K562 (cell line): ENCODE results near the gene KLHL28. TPM values are rescaled to one million over a fixed set of nuclear protein-coding genes. Genes with fewer than 3 reads are reported as not detected.

Source experiments
- ATAC-seq: fragments of 200-7000 bp; cut with Tn5 transposase; 3 replicates; pipeline ENCODE4 v1.9.1; 2020; ENCODE audit warnings: moderate library complexity
- BruUV-seq: library from RNA; stranded (reverse); fragments of 400-500 nt; replicated peaks from 2 replicates; lab custom pipeline; 2021; lab: Mats Ljungman, UMichigan
- CTCF ChIA-PET: fragments of 300-600 bp; formaldehyde crosslinking; extraction: SDS; loops from one replicate; lab custom pipeline; 2021; ENCODE audit warnings: low intra/inter-chr PET ratio; lab: Yijun Ruan, JAX
- POLR2A ChIA-PET: fragments of 300-600, 350-650 bp; sonication (Branson Sonifier 250); formaldehyde crosslinking; extraction: SDS; loops from one replicate; lab custom pipeline; 2021; ENCODE audit warnings: antibody characterized with exemption, inconsistent platforms; lab: Yijun Ruan, JAX
- DNase-seq, 4 experiments: peaks; one replicate each; pipeline versions ENCODE4 v3.0.0 to v3.0.0-alpha.2; 2011 to 2018; ENCODE audit warnings: low spot score in 3 of 4, mixed read lengths in 3 of 4; ENCODE audit errors: extremely low read depth in 1 of 4
- FAIRE-seq: peaks from 2 replicates; lab custom pipeline; 2011; peaks lifted over from hg19 to GRCh38; lab: Jason Lieb, UNC
- H2AFZ ChIP-seq: 2 replicates; pipeline ENCODE4 v1.6.0; 2011; ENCODE audit warnings: low read depth, low read length, control low read depth, inconsistent platforms
- H3K27ac ChIP-seq: fragments of 200-600 bp; 3 replicates; pipeline ENCODE4 v1.8.0; 2011; ENCODE audit warnings: low read depth, mild to moderate bottlenecking, control low read depth, inconsistent platforms, low read length, moderate library complexity, mixed read lengths; ENCODE audit errors: extremely low read depth
- H3K27me3 ChIP-seq, 2 experiments: fragments of 300-600 bp in 1 of 2; 2 replicates in 1 of 2; 3 replicates in 1 of 2; pipeline versions ENCODE4 v1.6.0 to v1.8.0; 2011; ENCODE audit warnings: inconsistent platforms in 2 of 2, low read length in 2 of 2, mild to moderate bottlenecking in 1 of 2, mixed read lengths in 1 of 2, moderate library complexity in 1 of 2; ENCODE audit not compliant: control insufficient read depth in 2 of 2, insufficient read depth in 2 of 2
- H3K36me3 ChIP-seq: fragments of 300-600 bp; 3 replicates; pipeline ENCODE4 v1.8.0; 2011; ENCODE audit warnings: mild to moderate bottlenecking, low read length, inconsistent platforms; ENCODE audit not compliant: control insufficient read depth, insufficient read depth
- H3K4me1 ChIP-seq, 2 experiments: fragments of 200-600 bp in 1 of 2; replicated peaks in 1 of 2; 2 replicates in 1 of 2; 3 replicates in 1 of 2; pipeline versions ENCODE4 v1.5.1 to v1.8.0; 2011; ENCODE audit warnings: inconsistent platforms in 2 of 2, low read length in 2 of 2, mild to moderate bottlenecking in 1 of 2, mixed read lengths in 1 of 2, moderate library complexity in 1 of 2; ENCODE audit not compliant: control insufficient read depth in 2 of 2, insufficient read depth in 2 of 2
- H3K4me2 ChIP-seq: 2 replicates; pipeline ENCODE4 v1.6.1; 2011; ENCODE audit warnings: low read length, control low read depth, inconsistent platforms, mixed read lengths; ENCODE audit not compliant: insufficient read depth
- H3K4me3 ChIP-seq: fragments of 200-600 bp; sonication (generic), shearing (Covaris generic); 2 replicates; pipeline ENCODE4 v1.5.1; 2016; ENCODE audit warnings: control low read depth, inconsistent platforms
- H3K79me2 ChIP-seq: fragments of 200-600 bp; 3 replicates; pipeline ENCODE4 v1.8.0; 2011; ENCODE audit warnings: low read length, inconsistent platforms; ENCODE audit not compliant: control insufficient read depth, insufficient read depth
- H3K9ac ChIP-seq, 2 experiments: 2 replicates each; pipeline versions ENCODE4 v1.6.0 to v1.6.1; 2011; ENCODE audit warnings: low read depth in 2 of 2, low read length in 2 of 2, control low read depth in 1 of 2, inconsistent platforms in 1 of 2, mild to moderate bottlenecking in 1 of 2, mixed read lengths in 1 of 2; ENCODE audit not compliant: insufficient read depth in 1 of 2
- H3K9me1 ChIP-seq: one replicate; pipeline ENCODE4 v1.6.0; 2011; ENCODE audit warnings: inconsistent platforms, mild to moderate bottlenecking, low read length, moderate library complexity; ENCODE audit not compliant: control insufficient read depth, insufficient read depth
- H3K9me3 ChIP-seq: replicated peaks from 2 replicates; pipeline ENCODE4 v1.5.1; 2011; ENCODE audit warnings: low read depth, low read length, inconsistent platforms; ENCODE audit not compliant: control insufficient read depth, insufficient read depth
- H4K20me1 ChIP-seq: replicated peaks from 2 replicates; pipeline ENCODE4 v1.6.1; 2011; ENCODE audit warnings: low read length, inconsistent platforms, mixed read lengths; ENCODE audit not compliant: control insufficient read depth, insufficient read depth
- EP400 ChIP-seq: fragments of 450-650 bp; IDR thresholded peaks from 2 replicates; pipeline ENCODE4 v1.6.1; 2017; ENCODE audit warnings: antibody characterized with exemption, mild to moderate bottlenecking, moderate library complexity
- GABPB2 ChIP-seq: fragments of 250-450 bp; sonication (Bioruptor Pico); conservative IDR thresholded peaks from 2 replicates; pipeline ENCODE4 v1.5.1; 2021; ENCODE audit warnings: mild to moderate bottlenecking
- KAT8 ChIP-seq: fragments of 450-650 bp; IDR thresholded peaks from 2 replicates; pipeline ENCODE4 v1.6.1; 2016; ENCODE audit warnings: low read depth, mild to moderate bottlenecking
- MTA3 ChIP-seq: fragments of 450-650 bp; formaldehyde crosslinking; IDR thresholded peaks from 2 replicates; pipeline ENCODE4 v1.6.1; 2017; ENCODE audit warnings: mild to moderate bottlenecking, borderline replicate concordance
- POLR2AphosphoS2 ChIP-seq: IDR thresholded peaks from 2 replicates; pipeline ENCODE4 v1.6.1; 2012; ENCODE audit warnings: low read length, improper control_type of control experiment
- POLR2H ChIP-seq: IDR thresholded peaks from 2 replicates; pipeline ENCODE4 v1.6.1; 2016; ENCODE audit warnings: missing genetic modification characterization, low read depth, mild to moderate bottlenecking, control low read depth, missing compliant biosample characterization, moderate library complexity
- SMARCB1 ChIP-seq: IDR thresholded peaks from 2 replicates; pipeline ENCODE4 v1.6.1; 2011; ENCODE audit warnings: improper control_type of control experiment, low read depth; ENCODE audit not compliant: insufficient read length
- TAF7 ChIP-seq: fragments of 450-650 bp; IDR thresholded peaks from 2 replicates; pipeline ENCODE4 v1.6.1; 2016; ENCODE audit warnings: missing genetic modification characterization, missing compliant biosample characterization
- TEAD2 ChIP-seq: fragments of 450-650 bp; IDR thresholded peaks from 2 replicates; pipeline ENCODE4 v1.6.1; 2016; ENCODE audit warnings: missing genetic modification characterization, control low read depth, missing compliant biosample characterization
- ZNF589 ChIP-seq: fragments of 200-800 bp; sonication (Bioruptor generic); IDR thresholded peaks from 2 replicates; pipeline ENCODE4 v1.6.1; 2016; ENCODE audit warnings: low read depth, missing genetic modification characterization, missing compliant biosample characterization
- ZSCAN32 ChIP-seq: fragments of 450-650 bp; formaldehyde crosslinking; IDR thresholded peaks from 2 replicates; pipeline ENCODE4 v1.4.0; 2020; ENCODE audit warnings: mild to moderate bottlenecking, moderate library complexity
- WGBS: fragments of 100-300 bp; shearing (Covaris generic); methylation state at CpG from one replicate; pipeline ENCODE4 v1.1.6; 2016; ENCODE audit warnings: low coverage, mixed read lengths; ENCODE audit not compliant: insufficient coverage; ENCODE audit errors: missing lambda C conversion rate; 5-methylcytosine and 5-hydroxymethylcytosine counted together
- in situ Hi-C: fragments of 300-500 bp; cut with MboI; formaldehyde crosslinking; loops from 4 replicates; pipeline ENCODE4 v1.15.0; 2018; ENCODE audit warnings: inconsistent platforms, mixed read lengths
- intact Hi-C: fragments of 100-400 bp; cut with micrococcal nuclease; formaldehyde crosslinking; loops from 2 replicates; pipeline ENCODE4 v1.14.2; 2022
- polyA plus RNA-seq, 8 experiments: library from polyadenylated mRNA; depleted of rRNA in 4 of 8; stranded (reverse) in 5 of 8; unstranded in 3 of 8; fragments of >200 nt; fragmentation: Nextera tagmentation in 2 of 8; fragmentation: Illumina TruSeq in 1 of 8; extraction: Ambion mirVana in 2 of 8; extraction: Trizol in 1 of 8; gene quantifications; 2 replicates each; pipeline versions ENCODE4 v1.2.1 to v1.2.3, GENCODE V29; 2011 to 2014; ENCODE audit warnings: inconsistent platforms in 1 of 8, missing spikeins in 1 of 8
- total RNA-seq, 7 experiments: library from RNA; depleted of rRNA in 6 of 7; stranded (reverse); fragments of >200 nt in 6 of 7; fragmentation: Illumina TruSeq in 2 of 7; extraction: Trizol in 2 of 7; gene quantifications; 2 replicates each; pipeline versions ENCODE4 v1.2.1 to v1.2.3, GENCODE V29; 2011 to 2021; ENCODE audit warnings: low replicate concordance in 1 of 7
- TF ChIP-seq, protein P1 (sequence below): IDR thresholded peaks from 3 replicates; pipeline ENCODE4 v1.6.1; 2011; ENCODE audit warnings: borderline replicate concordance, mild to moderate bottlenecking, moderate library complexity; ENCODE audit not compliant: insufficient read length; ENCODE audit errors: extremely low read depth
- TF ChIP-seq, protein P2 (sequence below): sonication (generic); formaldehyde crosslinking; IDR thresholded peaks from 2 replicates; pipeline ENCODE4 v1.8.0; 2022; ENCODE audit warnings: missing genetic modification reagents, mild to moderate bottlenecking, borderline replicate concordance
- TF ChIP-seq, protein P3 (sequence below): fragments of 250-450 bp; sonication (Bioruptor Pico); IDR thresholded peaks from 2 replicates; pipeline ENCODE4 v1.8.0; 2021; ENCODE audit warnings: moderate library complexity, mild to moderate bottlenecking, inconsistent platforms

KLHL28 gene
- total and polyA plus RNA-seq, 9 of the 15 experiments (the other 6 are each of a cell fraction or from before 2014, with no cell fraction given): 1.1 to 7.5 (median 4.7) TPM

DNA sequence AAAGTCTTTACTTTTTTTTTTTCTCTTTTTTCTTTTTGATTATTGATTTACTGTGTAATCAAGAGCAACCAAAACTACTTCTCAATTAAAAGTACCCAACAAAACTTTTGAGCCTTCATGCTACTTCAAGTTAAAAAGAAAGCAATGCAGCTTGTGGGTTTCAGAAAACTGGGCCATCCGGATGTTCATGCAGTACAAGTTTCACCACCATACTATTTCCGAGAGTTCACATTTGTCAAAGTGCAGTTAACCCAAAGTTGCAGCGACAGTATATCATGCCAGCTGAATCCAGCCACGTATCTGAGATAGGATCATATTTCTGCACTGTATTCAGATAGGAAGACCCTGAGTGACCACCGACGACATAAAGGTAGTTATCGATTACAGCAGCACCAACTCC is 33.0 kb downstream of the KLHL28 start:
- no peaks in the 10 kb centered on the region for H3K27me3 ChIP-seq
- CTCF ChIA-PET: no interaction called here
- H2AFZ ChIP-seq: no peak overlapping the region
- intact Hi-C loops (no loop called here), in situ Hi-C loops (no loop called here)
- no peaks in the 10 kb centered on the region for H3K79me2 ChIP-seq
- no peaks in the 10 kb centered on the region for H3K4me1 ChIP-seq
- TF ChIP-seq ZSCAN32 (CRISPR knock-in tag) (no peak), POLR2H (no peak), ZNF589 (CRISPR knock-in tag) (no peak), EP400 (no peak), TEAD2 (tag) (no peak), MTA3 (no peak), GABPB2 (no peak), KAT8 (no peak), SMARCB1 (no peak), POLR2AphosphoS2 (no peak), TAF7 (tag) (no peak)
- TF ChIP-seq, protein P1, sequence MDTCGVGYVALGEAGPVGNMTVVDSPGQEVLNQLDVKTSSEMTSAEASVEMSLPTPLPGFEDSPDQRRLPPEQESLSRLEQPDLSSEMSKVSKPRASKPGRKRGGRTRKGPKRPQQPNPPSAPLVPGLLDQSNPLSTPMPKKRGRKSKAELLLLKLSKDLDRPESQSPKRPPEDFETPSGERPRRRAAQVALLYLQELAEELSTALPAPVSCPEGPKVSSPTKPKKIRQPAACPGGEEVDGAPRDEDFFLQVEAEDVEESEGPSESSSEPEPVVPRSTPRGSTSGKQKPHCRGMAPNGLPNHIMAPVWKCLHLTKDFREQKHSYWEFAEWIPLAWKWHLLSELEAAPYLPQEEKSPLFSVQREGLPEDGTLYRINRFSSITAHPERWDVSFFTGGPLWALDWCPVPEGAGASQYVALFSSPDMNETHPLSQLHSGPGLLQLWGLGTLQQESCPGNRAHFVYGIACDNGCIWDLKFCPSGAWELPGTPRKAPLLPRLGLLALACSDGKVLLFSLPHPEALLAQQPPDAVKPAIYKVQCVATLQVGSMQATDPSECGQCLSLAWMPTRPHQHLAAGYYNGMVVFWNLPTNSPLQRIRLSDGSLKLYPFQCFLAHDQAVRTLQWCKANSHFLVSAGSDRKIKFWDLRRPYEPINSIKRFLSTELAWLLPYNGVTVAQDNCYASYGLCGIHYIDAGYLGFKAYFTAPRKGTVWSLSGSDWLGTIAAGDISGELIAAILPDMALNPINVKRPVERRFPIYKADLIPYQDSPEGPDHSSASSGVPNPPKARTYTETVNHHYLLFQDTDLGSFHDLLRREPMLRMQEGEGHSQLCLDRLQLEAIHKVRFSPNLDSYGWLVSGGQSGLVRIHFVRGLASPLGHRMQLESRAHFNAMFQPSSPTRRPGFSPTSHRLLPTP: no peak
- TF ChIP-seq, protein P2, sequence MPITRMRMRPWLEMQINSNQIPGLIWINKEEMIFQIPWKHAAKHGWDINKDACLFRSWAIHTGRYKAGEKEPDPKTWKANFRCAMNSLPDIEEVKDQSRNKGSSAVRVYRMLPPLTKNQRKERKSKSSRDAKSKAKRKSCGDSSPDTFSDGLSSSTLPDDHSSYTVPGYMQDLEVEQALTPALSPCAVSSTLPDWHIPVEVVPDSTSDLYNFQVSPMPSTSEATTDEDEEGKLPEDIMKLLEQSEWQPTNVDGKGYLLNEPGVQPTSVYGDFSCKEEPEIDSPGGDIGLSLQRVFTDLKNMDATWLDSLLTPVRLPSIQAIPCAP (CRISPR knock-in tag): no peak
- TF ChIP-seq, protein P3, sequence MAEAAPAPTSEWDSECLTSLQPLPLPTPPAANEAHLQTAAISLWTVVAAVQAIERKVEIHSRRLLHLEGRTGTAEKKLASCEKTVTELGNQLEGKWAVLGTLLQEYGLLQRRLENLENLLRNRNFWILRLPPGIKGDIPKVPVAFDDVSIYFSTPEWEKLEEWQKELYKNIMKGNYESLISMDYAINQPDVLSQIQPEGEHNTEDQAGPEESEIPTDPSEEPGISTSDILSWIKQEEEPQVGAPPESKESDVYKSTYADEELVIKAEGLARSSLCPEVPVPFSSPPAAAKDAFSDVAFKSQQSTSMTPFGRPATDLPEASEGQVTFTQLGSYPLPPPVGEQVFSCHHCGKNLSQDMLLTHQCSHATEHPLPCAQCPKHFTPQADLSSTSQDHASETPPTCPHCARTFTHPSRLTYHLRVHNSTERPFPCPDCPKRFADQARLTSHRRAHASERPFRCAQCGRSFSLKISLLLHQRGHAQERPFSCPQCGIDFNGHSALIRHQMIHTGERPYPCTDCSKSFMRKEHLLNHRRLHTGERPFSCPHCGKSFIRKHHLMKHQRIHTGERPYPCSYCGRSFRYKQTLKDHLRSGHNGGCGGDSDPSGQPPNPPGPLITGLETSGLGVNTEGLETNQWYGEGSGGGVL: no peak
- TF ChIP-seq, all 486 proteins: peak for 0
- H3K9me3 ChIP-seq: no peaks in the 10 kb centered on the region
- H4K20me1 ChIP-seq: no peaks in the 10 kb centered on the region
- WGBS: 83% methylated on average over 5 of the region's 7 CpGs
- H3K36me3 ChIP-seq: no peaks in the 10 kb centered on the region
- H3K27ac ChIP-seq: no peak overlapping the region
- DNase-seq (no peak), FAIRE-seq (no peak), ATAC-seq (no peak)
- POLR2A ChIA-PET: interaction anchor here (0.6 kb wide), 1 partner anchor 27 kb away, joined by 3 read pairs; no protein-coding TSS in a partner anchor
- H3K4me3 ChIP-seq: no peak overlapping the region
- H3K4me2 ChIP-seq: no peak overlapping the region
- H3K9me1 ChIP-seq: no peaks in the 10 kb centered on the region
- BruUV-seq: no TSS peak
- no peak overlapping the region for H3K9ac ChIP-seq
